Measurements from ENCODE around the gene MAGEB2.
"Not testable (repeated sequence)": the region's sequence is repeated elsewhere in the genome, so short reads cannot be mapped to it uniquely, and the experiment has no call there.

Gene MAGEB2, protein sequence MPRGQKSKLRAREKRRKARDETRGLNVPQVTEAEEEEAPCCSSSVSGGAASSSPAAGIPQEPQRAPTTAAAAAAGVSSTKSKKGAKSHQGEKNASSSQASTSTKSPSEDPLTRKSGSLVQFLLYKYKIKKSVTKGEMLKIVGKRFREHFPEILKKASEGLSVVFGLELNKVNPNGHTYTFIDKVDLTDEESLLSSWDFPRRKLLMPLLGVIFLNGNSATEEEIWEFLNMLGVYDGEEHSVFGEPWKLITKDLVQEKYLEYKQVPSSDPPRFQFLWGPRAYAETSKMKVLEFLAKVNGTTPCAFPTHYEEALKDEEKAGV

DNA sequence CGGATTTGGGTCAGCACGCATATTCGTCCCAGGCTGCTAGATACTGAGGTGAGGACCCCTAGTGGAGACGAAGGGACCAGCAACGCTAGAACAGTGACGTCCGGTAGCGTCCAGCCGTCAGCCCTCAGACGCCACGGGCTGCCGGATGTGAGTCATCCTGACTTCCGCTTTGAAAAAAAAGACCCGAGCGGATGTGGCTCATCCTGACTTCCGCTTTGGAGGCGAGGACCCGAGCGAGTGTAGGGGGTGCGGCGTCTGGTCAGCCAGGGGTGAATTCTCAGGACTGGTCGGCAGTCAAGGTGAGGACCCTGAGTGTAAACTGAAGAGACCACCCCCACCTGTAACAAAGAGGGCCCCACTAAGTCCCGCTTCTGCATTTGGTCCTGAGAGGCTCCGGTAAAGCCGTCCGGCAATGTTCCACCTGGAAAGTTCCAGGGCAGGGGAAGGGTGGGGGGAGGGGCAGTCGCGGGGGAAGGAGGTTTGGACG is at the start of gene MAGEB2:
MAGEB2 (plus strand) TSS at position 207 of the 487 bp plus-strand sequence. CDS start 3,018 bp downstream, outside the sequence.
- no peak for DNase-seq (ENCODE audit: low spot score)

DNA sequence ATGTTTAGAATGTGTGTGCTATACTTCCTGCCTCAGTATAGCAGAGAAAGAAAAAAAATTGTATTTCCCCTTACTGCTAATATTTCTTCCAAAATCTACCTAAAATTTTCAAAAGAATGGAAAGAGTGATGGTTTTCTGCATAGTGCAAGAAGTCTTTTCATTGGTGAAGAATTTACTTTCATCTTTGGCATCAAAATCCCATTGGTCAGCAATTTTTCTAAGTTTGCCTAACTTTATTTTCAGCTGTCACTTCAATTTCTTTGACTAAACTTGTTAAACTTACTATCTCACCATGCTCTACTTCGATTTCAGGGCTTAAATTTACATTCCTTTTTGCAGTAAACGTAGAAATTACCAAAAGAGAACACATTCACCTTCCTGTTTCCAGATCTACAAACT is 44.5 kb upstream of the MAGEB2 start:
- DNase-seq (ENCODE audit: low spot score), result no peak

DNA sequence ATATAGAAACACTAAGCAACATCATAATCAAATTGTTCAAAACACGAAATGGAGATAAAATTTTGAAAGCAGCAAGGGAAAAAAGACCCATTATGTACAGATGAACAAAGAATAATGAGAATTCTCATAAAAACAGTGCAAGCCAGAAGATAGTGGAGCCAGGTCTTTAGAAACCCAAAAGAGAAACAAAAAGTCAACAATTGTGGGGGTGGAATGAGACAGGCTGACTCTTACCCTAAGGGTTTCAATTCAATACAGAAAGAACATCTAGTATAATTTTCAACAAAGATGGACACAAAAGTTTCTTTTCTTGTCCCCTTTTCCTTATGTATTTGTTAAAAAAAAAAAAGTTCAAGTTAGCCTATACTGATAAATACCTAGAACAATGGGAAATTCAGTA is 34.0 kb upstream of the MAGEB2 start:
- no peak for DNase-seq (ENCODE audit: low spot score)

DNA sequence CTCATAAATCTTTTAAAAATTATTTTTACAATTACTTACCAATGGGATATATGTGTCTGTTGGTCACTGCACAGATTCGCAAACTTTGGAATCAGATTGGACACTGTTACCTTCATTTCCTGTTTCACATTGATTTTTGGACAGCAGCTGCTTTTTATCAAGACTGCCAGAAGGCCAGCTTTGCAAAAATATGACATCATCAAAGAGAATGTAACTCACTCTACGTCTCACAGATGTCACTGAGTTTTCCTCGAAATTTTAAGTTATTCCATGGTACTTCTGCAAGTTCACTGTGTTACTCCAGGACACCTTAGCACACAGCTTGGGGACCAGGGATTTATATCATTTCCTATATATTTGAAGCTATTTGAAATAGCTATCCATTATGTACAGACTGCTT is 31.8 kb upstream of the MAGEB2 start:
- DNase-seq (ENCODE audit: low spot score), result no peak

DNA sequence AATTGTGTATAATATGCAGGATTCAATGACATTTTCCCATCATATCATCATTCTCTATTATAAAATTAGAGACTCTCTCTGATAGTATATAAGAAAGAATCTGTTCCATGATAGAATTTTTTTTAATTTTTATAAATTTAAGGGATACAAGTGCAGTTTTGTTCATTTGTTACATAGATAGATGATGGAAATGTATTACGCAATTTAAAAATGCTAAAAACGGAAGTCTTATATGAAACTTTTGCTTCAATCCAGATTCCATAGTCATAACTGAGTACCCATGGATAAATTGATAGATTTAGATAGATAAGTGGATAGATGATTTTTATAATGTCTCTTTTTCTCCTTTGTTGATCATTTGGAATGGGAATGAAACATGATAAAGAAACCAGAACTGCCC is 24.9 kb upstream of the MAGEB2 start:
- DNase-seq (ENCODE audit: low spot score), result no peak

DNA sequence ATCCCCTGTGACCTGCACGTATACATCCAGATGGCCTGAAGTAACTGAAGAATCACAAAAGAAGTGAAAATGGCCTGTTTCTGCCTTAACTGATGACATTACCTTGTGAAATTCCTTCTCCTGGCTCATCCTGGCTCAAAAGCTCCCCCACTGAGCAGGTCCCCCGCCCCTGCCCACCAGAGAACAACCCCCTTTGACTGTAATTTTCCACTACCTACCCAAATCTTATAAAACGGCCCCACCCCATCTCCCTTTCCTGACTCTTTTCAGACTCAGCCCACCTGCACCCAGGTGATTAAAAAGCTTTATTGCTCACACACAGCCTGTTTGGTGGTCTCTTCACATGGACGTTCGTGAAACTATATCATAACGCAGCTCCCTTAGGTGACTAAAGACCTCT is 21.5 kb upstream of the MAGEB2 start:
- not testable (repeated sequence) for DNase-seq (ENCODE audit: low spot score)

DNA sequence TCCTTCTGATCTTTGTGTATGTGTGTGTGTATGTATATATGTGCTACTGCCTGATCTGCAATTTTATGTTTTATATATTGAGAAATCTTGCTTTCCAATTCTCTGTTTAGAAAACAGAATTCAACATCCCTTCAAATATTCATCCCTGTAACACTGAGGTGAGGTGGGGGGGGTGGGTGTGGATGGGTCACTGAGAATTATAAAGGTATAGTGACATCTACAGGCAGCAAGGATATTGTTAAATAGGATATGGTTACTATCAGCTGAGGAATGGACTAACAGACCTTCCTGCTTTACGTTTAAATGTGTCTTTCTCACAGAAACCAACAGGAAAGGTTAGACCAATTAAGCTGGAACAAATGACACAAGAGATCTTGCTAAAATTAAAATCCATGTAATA is 19.0 kb upstream of the MAGEB2 start:
- no peak for DNase-seq (ENCODE audit: low spot score)

DNA sequence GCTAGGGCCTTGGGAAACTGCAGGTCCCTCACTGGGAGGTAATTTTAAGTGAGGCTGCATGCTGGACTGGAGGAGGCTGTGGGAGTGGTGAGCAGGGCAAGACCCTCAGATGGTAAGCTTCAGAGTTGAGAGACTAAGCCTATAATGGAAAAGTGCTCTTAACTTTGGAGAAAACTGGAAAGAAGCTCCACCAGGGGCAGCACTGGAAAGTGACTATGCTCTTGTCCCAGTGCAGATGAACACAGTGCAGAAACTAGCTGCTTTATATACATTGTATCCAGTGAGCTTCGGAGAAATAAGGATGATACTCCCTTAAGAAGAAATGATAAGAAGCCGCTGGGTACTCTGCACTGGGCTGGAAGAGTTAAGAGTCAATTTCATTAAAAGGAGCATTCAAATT is 3.2 kb upstream of the MAGEB2 start:
- no peak for DNase-seq (ENCODE audit: low spot score)

DNA sequence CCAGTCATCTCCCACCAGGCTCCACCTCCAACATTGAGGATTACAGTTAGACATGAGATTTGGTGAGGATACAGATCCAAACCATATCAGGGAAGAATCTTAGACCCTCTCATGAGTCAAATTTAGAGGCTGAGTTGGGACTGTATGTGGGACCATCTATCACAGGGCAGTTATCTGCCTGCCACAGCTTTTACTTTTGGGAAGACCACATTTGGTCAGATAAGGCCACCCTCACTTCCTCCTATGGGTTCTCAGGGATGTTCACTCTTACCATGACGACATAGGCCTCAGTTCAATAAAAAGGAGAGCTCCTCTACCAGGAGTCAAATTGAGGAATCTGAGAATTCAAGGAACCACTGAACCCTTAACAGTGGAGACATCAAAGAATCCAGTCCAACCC is 2.1 kb downstream of the MAGEB2 start:
- DNase-seq (ENCODE audit: low spot score), result no peak

DNA sequence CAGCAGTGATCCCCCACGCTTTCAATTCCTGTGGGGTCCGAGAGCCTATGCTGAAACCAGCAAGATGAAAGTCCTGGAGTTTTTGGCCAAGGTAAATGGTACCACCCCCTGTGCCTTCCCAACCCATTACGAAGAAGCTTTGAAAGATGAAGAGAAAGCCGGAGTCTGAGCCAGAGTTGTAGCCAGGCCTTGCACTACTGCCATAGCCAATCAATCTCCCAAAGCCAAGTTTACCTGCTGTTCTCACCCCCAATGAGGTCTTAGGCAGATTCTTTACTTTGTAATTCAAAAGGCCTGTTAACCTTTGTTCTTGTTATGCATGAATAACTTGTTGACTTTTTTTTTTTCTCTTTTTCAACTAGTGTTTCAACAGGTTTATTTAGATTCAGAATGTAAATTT is 4.0 kb downstream of the MAGEB2 start:
- DNase-seq (ENCODE audit: low spot score), result no peak

DNA sequence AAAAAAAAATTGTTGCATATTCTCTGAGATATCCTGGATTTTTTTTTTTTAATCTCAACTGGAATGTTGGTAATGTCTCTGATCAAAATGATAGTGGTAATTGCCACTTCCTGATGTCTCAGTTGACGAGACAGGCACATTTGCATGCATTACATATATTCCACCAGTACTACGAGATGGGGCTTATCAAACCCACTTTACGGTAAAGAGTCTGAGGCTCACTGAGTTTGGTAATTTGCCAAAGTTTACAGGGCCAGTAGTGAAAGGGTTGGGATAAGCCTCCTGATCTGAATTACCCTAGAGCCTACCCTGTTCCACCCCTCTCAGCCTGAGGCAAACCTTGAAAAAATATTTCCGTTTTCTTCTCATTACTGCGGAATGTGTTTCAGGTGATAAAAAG is 5.3 kb downstream of the MAGEB2 start:
- DNase-seq (ENCODE audit: low spot score), result no peak

DNA sequence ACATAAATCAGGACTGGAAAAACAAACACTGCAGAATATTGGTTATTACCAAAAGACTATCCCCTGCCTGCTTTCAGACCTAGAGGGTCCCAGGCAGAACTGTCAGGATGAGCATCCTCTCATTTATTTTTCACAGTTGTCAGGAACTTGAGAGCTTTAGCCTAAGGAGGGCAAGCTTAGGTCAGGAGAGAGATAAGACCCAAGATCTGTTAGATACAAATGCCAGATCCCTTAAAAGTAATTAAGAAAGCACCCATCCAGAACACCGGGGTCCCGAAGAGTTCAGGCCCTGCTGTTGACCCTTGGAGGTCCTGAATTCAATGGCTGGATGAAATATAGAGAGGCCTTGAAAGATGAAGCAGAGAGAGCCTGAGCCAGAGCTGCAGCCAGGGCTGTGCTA is 9.2 kb downstream of the MAGEB2 start:
- no peak for DNase-seq (ENCODE audit: low spot score)

DNA sequence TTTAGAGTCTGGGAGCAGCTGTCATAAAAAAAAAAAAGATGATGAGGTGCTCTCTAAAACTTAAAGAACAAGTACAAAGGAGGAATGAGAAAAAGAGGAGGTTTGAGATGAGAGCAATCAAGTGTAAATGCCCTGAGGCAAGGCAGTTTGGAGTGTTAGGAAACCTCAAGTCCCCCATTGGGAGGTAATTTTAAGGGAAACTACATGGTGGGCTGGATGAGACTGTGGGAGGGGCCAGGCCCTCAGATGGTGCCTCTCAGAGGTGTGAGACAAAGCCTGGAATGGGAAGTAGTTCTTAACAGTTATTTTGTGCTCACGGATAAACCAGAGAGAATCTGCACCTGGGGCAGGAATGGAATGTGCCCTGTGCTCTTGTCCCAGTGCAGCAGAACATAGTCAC is 13.2 kb downstream of the MAGEB2 start:
- no peak for DNase-seq (ENCODE audit: low spot score)

DNA sequence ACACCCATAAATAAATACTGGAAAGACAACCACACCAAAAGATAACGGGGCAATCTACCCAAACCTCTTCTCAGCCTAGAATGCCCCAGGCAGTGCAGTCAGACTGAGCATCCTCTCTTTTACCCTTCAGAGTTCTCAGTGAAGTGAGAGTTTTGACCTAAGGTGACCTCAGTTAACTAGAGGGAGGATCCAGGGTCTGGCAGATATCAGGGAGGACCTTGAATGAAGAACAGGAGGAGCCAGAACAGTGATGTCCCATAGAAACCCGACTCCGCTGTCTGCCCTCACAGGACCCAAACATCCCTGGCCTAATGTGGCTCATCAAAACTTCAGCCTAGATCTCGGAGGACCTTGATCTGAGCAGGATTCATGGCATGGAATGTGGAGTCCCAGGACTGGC is 15.0 kb downstream of the MAGEB2 start, which contains the start of gene MAGEB3:
MAGEB3 (plus strand) TSS at position 263 of the 400 bp plus-strand sequence. CDS start 5,268 bp downstream, outside the sequence.
- DNase-seq (ENCODE audit: low spot score), result no peak

DNA sequence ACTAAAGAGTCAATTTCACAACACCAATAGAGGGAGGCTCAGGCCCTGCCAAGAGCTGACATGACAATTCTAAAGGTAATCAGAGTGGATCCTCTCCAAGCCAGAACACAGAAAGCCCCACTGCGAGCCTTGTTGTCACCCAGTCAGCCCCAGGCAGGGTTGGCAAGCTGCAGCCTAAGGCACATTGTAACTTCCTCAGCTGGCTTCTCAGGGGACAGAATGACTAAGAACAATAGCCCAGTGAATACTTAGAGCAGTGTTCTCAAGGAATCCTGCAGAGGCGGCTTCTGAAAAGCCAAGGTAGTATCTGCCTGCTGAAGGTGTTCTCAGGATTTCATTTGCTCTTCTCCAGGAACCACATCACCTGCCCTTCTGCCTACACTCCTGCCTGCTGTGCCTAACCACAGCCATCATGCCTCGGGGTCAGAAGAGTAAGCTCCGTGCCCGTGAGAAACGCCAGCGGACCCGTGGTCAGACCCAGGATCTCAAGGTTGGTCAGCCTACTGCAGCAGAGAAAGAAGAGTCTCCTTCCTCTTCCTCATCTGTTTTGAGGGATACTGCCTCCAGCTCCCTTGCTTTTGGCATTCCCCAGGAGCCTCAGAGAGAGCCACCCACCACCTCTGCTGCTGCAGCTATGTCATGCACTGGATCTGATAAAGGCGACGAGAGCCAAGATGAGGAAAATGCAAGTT is 26.5 kb downstream of the MAGEB2 start, which contains the start of gene MAGEB4:
MAGEB4 (plus strand) TSS at position 277 of the 692 bp plus-strand sequence; CDS start at position 413, 136 bp downstream.
- no peak for DNase-seq (ENCODE audit: low spot score)

DNA sequence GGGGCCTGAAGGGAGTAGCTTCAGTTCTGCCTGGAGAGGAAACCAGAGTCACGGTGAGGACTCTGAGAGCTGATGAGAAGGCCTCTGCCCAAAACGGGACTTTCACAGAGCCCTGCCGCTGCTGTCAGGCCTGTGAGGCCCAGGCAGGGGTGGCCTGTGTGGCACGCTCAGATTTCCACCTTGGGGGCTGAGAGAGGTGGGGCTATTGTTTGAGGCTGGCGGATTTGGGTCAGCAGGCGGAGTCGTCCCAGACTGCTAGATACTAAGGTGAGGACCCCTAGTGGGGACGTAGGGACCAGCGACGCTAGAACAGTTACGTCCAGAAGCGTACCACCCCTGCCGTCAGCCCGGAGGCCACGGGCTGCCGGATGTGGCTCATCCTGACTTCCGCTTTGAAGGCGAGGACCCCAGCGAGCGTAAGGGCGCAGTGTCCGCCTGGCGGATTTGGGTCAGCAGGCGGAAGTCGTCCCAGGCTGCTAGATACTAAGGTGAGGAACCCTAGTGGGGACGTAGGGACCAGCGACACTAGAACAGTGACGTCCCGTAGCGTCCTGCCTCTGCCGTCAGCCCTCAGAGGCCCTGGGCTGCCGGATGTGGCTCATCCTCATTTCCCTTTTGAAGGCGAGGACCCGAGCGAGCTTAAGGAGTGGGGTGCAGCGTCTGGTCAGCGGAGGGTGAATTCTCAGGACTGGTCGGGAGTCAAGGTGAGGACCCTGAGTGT is 31.6 kb downstream of the MAGEB2 start, which contains the start of gene MAGEB1:
MAGEB1 (plus strand) TSS at position 378 of the 721 bp plus-strand sequence. CDS start 3,348 bp downstream, outside the sequence.
- DNase-seq (ENCODE audit: low spot score), result no peak

DNA sequence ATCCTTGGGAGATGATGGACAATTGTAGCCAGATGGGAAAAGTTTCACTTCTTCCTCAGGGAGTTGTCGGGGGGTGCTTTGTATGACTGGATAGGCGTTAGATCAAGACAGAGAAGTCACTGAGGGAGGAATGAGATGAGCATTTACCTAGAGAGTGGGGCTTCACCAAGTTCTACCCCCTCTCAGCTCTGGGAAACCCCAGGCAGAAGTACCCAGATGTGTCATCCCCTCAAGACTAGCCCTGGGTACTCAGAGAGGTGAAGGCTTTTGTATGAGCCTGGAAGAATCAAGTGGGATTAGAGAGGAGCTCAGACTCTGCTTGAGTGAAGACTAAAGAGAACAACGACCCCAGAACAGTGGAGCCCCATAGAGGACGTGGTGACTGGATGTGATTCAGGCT is 33.5 kb downstream of the MAGEB2 start:
- DNase-seq (ENCODE audit: low spot score), result no peak

DNA sequence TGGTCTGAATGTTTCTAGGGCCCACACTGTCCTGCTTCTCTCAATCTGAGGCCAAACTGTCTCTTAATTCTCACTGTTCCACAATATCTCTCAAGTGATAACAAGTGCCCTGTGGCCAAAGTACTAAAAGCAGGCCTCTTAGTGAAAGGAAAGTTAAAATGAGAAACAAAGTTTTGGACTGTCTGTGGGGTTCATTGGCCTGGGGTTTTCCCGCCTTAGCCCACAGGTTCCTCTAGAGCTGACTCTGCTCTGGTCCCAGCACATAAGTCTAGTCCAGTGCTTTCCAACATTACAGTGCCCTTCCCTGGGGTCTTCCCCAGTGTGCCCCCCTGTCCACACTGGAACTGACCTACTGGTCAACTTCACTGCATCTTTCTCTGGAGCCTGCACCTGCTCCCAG is 37.9 kb downstream of the MAGEB2 start:
- no peak for DNase-seq (ENCODE audit: low spot score)

DNA sequence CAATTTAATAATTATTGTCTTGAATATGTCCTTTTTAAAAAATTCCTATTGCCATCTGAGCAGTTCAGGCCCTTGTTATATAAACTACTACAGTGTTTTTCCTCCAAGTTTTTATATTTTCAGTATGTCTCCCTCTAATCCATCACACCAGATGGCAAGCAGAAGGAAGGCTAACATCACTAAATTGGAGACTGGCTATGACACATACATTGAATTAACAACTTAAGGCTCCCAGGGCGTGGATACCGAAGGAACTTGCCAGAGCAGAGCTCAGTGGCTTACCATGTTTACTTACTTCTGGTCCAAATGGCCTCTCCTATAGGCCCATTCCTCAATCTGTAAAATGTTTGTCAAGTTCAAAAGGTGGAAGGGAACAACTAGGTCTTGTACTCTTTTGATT is 44.6 kb downstream of the MAGEB2 start:
- no peak for DNase-seq (ENCODE audit: low spot score)

DNA sequence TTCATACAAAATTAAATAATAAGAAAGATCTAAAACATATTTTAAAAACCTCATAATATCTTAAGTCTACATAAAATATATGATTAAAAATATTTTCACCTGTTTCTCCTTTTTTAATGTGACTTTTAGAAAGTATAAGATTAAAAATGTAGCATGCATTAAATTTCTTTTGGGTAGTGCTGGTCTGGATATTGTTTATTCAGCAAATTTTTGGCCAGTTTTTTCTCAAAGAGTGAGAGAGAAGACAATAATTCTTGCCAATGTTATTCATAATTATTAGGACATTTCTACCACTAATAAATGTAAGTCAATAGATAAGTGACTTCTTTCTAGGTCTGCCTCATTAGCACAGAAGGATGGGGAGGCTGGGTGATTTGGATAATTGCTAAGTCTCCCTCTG is 45.6 kb downstream of the MAGEB2 start:
- DNase-seq (ENCODE audit: low spot score), result no peak

DNA sequence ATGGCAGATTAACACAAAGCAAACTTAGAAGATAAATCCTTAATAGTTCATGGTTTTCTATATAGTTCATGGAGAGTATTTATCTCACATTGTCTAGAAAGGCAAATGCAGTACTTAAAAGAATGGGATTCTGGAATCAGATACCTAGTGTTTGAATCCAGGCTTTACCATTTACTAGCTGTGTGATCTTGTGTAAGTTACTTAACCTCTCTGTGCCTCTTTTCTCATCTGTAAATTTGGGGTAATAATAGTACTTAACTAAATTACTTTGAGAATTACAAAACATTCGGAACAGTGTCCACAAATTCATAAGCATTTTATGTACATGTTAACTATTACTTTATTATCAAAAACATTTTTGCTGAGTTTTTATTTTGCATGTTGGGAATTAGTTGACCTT is 47.4 kb downstream of the MAGEB2 start:
- no peak for DNase-seq (ENCODE audit: low spot score)

Data from hepatic stellate cell (primary cell).